Fibroblast of lung (primary cell): ENCODE data around the gene GBF1. TPM values are rescaled to one million over a fixed set of nuclear protein-coding genes. Genes with fewer than 3 reads are reported as not detected.
"Not testable (repeated sequence)": the region's sequence is repeated elsewhere in the genome, so short reads cannot be mapped to it uniquely, and the experiment has no call there.

Experiments used
- DNase-seq, 2 donors: peaks; one replicate each; pipeline versions ENCODE4 v3.0.0 to v3.0.0-alpha.2; 2010; ENCODE audit warnings: low read depth in 2 of 2
- H2AFZ ChIP-seq: 2 replicates; pipeline ENCODE4 v1.5.1; 2012; ENCODE audit warnings: low read length, control low read depth, inconsistent platforms
- H3K27ac ChIP-seq: 2 replicates; pipeline ENCODE4 v1.5.1; 2011; ENCODE audit warnings: low read length, control low read depth; ENCODE audit not compliant: insufficient read depth
- H3K27me3 ChIP-seq: 2 replicates; pipeline ENCODE4 v1.5.1; 2011; ENCODE audit warnings: mild to moderate bottlenecking, low read length; ENCODE audit not compliant: control insufficient read depth, insufficient read depth
- H3K36me3 ChIP-seq: 2 replicates; pipeline ENCODE4 v1.5.1; 2011; ENCODE audit warnings: low read length; ENCODE audit not compliant: control insufficient read depth, insufficient read depth
- H3K4me1 ChIP-seq: 2 replicates; pipeline ENCODE4 v1.5.1; 2011; ENCODE audit warnings: low read length; ENCODE audit not compliant: control insufficient read depth, insufficient read depth; ENCODE audit errors: extremely low read depth
- H3K4me2 ChIP-seq: 2 replicates; pipeline ENCODE4 v1.5.1; 2011; ENCODE audit warnings: low read length, control low read depth; ENCODE audit not compliant: insufficient read depth; ENCODE audit errors: extremely low read depth
- H3K4me3 ChIP-seq, 4 experiments: fragments of 200-600 bp in 1 of 4; sonication (generic) in 1 of 4; replicated peaks in 1 of 4; 2 replicates each; pipeline ENCODE4 v1.5.1; 2011 to 2016; ENCODE audit warnings: low read length in 4 of 4, low read depth in 3 of 4, mild to moderate bottlenecking in 3 of 4, control low read depth in 2 of 4, inconsistent platforms in 1 of 4, mixed read lengths in 1 of 4; ENCODE audit not compliant: insufficient read depth in 1 of 4; ENCODE audit errors: control extremely low read depth in 1 of 4
- H3K79me2 ChIP-seq: 2 replicates; pipeline ENCODE4 v1.5.1; 2012; ENCODE audit warnings: mild to moderate bottlenecking, low read length, inconsistent platforms; ENCODE audit not compliant: control insufficient read depth, insufficient read depth
- H3K9ac ChIP-seq: 2 replicates; pipeline ENCODE4 v1.5.1; 2011; ENCODE audit warnings: mild to moderate bottlenecking, low read length, control low read depth; ENCODE audit not compliant: insufficient read depth
- H3K9me3 ChIP-seq: 2 replicates; pipeline ENCODE4 v1.5.1; 2012; ENCODE audit warnings: low read depth, low read length; ENCODE audit not compliant: control insufficient read depth, insufficient read depth
- H4K20me1 ChIP-seq: 2 replicates; pipeline ENCODE4 v1.5.1; 2011; ENCODE audit warnings: low read length; ENCODE audit not compliant: control insufficient read depth, insufficient read depth; ENCODE audit errors: extremely low read depth
- EZH2 ChIP-seq: IDR thresholded peaks from 2 replicates; pipeline ENCODE4 v1.5.1; 2012; ENCODE audit warnings: low read length, control low read depth, mild to moderate bottlenecking; ENCODE audit errors: missing control alignments
- polyA plus RNA-seq, 2 donors: library from polyadenylated mRNA; depleted of rRNA in 1 of 2; stranded (reverse) in 1 of 2; unstranded in 1 of 2; fragments of >200 nt; gene quantifications; 2 replicates each; pipeline ENCODE4 v1.2.1, GENCODE V29; 2011 to 2012; ENCODE audit warnings: missing spikeins in 1 of 2
- total RNA-seq: library from RNA; depleted of rRNA; stranded (reverse); fragments of >200 nt; gene quantifications from 2 replicates; pipeline ENCODE4 v1.2.1, GENCODE V29; 2014
- TF ChIP-seq, protein P1 (sequence below), 2 donors: IDR thresholded peaks in 1 of 2; conservative IDR thresholded peaks in 1 of 2; 1 replicate in 1 of 2; 2 replicates in 1 of 2; pipeline ENCODE4 v1.5.1; 2011 to 2012; ENCODE audit warnings: low read length in 2 of 2, control low read depth in 1 of 2, inconsistent platforms in 1 of 2, low read depth in 1 of 2, mild to moderate bottlenecking in 1 of 2

GBF1 gene
- total and polyA plus RNA-seq, 2 donors (not counting 1 experiment from before 2014, with no cell fraction given) = 24.1 to 24.6 TPM

DNA sequence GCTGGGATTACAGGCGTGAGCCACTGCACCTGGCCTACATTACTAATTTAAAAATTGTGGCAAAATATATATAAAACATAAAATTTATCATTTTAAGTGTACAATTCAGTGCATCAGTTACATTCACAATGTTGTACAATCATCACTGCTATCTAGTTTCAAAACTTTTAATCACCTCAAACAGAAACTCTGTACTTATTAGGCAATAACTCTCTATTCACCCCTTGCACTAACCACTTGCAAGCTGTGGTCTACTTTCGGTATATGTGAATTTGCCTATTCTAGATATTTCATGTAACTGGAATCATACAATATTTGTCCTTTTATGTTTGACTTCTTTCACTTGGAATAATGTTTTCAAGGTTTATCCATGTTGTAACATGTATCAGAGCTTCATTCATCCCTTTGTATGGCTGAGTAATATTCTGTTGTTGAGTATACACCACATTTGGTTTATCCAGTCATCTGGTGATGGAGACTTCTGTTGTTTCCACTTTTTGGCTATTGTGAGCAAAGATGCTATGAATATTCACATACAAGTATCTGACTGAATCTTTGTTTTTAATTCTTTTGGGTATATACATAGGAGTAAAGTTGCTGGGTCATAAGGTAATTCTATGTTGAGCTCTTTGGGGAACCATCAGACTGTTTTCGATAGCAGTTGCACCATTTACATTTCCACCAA, 33.6 kb upstream of the GBF1 start:
- no peaks in the 10 kb centered on the region for H3K9me3 ChIP-seq
- no peaks in the 10 kb centered on the region for H3K27me3 ChIP-seq
- H2AFZ ChIP-seq = no peak overlapping the region
- H3K4me1 ChIP-seq = no peaks in the 10 kb centered on the region
- TF ChIP-seq, protein P1, sequence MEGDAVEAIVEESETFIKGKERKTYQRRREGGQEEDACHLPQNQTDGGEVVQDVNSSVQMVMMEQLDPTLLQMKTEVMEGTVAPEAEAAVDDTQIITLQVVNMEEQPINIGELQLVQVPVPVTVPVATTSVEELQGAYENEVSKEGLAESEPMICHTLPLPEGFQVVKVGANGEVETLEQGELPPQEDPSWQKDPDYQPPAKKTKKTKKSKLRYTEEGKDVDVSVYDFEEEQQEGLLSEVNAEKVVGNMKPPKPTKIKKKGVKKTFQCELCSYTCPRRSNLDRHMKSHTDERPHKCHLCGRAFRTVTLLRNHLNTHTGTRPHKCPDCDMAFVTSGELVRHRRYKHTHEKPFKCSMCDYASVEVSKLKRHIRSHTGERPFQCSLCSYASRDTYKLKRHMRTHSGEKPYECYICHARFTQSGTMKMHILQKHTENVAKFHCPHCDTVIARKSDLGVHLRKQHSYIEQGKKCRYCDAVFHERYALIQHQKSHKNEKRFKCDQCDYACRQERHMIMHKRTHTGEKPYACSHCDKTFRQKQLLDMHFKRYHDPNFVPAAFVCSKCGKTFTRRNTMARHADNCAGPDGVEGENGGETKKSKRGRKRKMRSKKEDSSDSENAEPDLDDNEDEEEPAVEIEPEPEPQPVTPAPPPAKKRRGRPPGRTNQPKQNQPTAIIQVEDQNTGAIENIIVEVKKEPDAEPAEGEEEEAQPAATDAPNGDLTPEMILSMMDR (conservative IDR thresholded peaks at IDR 0.05 in 1 of 2, IDR thresholded peaks at IDR 0.05 in 1 of 2; ENCODE audit: low read depth in 1 of 2, low read length in 2 of 2) = no peak
- TF ChIP-seq EZH2 = no peak
- H3K4me2 ChIP-seq = no peak overlapping the region
- H3K4me3 ChIP-seq = no peak overlapping the region
- H4K20me1 ChIP-seq = no peaks in the 10 kb centered on the region
- no peak overlapping the region for H3K9ac ChIP-seq
- no peaks in the 10 kb centered on the region for H3K36me3 ChIP-seq
- DNase-seq = no peak
- no peak overlapping the region for H3K27ac ChIP-seq
- no peaks in the 10 kb centered on the region for H3K79me2 ChIP-seq

DNA sequence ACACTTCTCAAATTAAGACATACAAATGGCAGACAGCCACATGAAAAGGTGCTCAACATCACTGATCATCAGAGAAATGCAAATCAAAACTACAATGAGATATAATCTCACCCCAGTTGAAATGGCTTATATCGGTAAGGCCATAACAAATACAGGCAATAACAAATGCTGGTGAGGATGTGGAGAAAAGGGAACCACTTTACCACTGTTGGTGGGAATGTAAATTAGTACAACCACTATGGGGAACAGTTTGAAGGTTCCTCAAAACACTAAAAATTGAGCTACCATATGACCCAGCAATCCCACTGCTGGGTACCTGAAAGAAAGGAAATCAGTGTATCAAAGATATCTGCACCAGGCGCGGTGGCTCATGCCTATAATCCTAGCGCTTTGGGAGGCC, 31.7 kb upstream of the GBF1 start:
- not testable (repeated sequence) for H3K4me1 ChIP-seq, H3K9ac ChIP-seq, H3K79me2 ChIP-seq, H3K9me3 ChIP-seq, H3K27me3 ChIP-seq, H2AFZ ChIP-seq, H3K4me2 ChIP-seq, H4K20me1 ChIP-seq, H3K27ac ChIP-seq, DNase-seq, H3K4me3 ChIP-seq, H3K36me3 ChIP-seq

DNA sequence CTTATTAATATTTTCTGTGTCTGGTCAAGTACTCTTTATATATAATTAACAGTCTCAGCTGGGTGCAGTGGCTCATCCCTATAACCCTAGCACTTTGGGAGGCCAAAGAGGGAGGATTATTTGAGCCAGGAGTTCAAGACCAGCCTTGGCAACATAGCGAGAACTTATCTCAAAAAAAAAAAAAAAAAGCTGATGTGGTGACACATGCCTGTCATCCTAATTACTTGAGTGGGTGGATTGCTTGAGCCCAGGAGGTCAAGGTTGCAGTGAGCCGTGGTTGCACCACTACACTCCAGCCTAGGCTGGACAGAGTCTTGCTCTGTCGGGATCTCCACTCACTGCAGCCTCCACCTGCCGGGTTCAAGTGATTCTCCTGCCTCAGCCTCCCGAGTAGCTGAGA, 26.0 kb upstream of the GBF1 start:
- DNase-seq = no peak
- Histone ChIP-seq H3K27ac (no peak overlapping the region), H3K9me3 (no peaks in the 10 kb centered on the region), H4K20me1 (no peaks in the 10 kb centered on the region), H3K9ac (no peak overlapping the region), H3K36me3 (no peaks in the 10 kb centered on the region), H3K4me2 (no peak overlapping the region), H3K79me2 (no peaks in the 10 kb centered on the region), H3K27me3 (no peaks in the 10 kb centered on the region), H3K4me1 (no peaks in the 10 kb centered on the region), H2AFZ (no peak overlapping the region), H3K4me3 (no peak overlapping the region)
- TF ChIP-seq, protein P1 (conservative IDR thresholded peaks at IDR 0.05 in 1 of 2, IDR thresholded peaks at IDR 0.05 in 1 of 2; ENCODE audit: low read depth in 1 of 2, low read length in 2 of 2) = no peak
- no peak for TF ChIP-seq EZH2
